ENCODE measurements around the gene NPIPA1.
"Not testable (repeated sequence)": the region's sequence is repeated elsewhere in the genome, so short reads cannot be mapped to it uniquely, and the experiment has no call there.

DNA sequence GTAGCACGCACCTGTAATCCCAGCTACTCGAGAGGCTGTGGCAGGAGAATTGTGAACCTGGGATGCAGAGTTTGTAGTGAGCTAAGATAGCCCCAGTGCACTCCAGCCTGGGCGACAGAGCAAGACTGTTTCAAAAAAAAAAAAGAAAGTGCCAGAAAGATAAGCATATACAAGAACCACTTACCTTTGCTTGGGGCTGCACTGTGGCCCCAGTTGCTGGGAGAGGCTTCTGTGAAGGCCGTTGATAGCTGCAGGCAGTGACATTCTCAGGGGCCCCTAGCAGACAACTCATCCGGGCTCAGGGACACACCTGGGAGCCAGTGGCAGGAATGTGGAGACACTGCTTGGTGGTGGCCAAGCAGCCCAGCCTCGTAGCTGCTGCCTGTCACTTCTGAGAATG, 45.1 kb upstream of the NPIPA1 start:
- not testable (repeated sequence) for TF ChIP-seq EZH2phosphoT487 (IDR thresholded peaks at IDR 0.05; ENCODE audit: insufficient read depth, low read depth); EZH2 (IDR thresholded peaks at IDR 0.05; ENCODE audit: insufficient read depth, poor library complexity, severe bottlenecking)
